HCT116 (cell line): ENCODE data around the gene GGACT. TPM values are rescaled to one million over a fixed set of nuclear protein-coding genes. Genes with fewer than 3 reads are reported as not detected.

Experiments used
- ATAC-seq: fragments of 200-7000 bp; cut with Tn5 transposase; 2 replicates; pipeline ENCODE4 v1.9.1; 2020; ENCODE audit warnings: mild to moderate bottlenecking, moderate library complexity
- BruUV-seq: library from RNA; stranded (reverse); fragments of 400-500 nt; replicated peaks from 2 replicates; lab custom pipeline; 2021; lab: Mats Ljungman, UMichigan
- CTCF ChIA-PET: fragments of 300-600 bp; sonication (Branson Sonifier 250); formaldehyde crosslinking; loops from one replicate; lab custom pipeline; 2021; ENCODE audit warnings: antibody characterized with exemption; lab: Charles Lee
- POLR2A ChIA-PET: fragments of 300-600, 350-600 bp; sonication (Branson Sonifier 250); formaldehyde crosslinking; loops from one replicate; lab custom pipeline; 2021; ENCODE audit warnings: antibody characterized with exemption; lab: Charles Lee
- RAD21 ChIA-PET, 2 experiments: fragments of 300-600 bp; sonication (Branson Sonifier 250); formaldehyde crosslinking; loops; one replicate each; lab custom pipeline; 2023; ENCODE audit warnings: low total read pairs in 2 of 2; ENCODE audit not compliant: uncharacterized antibody in 2 of 2, unreplicated experiment in 2 of 2, low non-redundant PET in 1 of 2; lab: Charles Lee
- DNase-seq: peaks from one replicate; pipeline ENCODE4 v3.0.0-alpha.2; 2010; ENCODE audit warnings: low read depth, low spot score
- H2AFZ ChIP-seq: fragments of 200-600 bp; shearing (Covaris generic), sonication (generic); 2 replicates; pipeline ENCODE4 v1.6.1; 2017; ENCODE audit warnings: low read depth, mixed run types, mixed read lengths, antibody characterized with exemption, low read length; ENCODE audit not compliant: poor library complexity, severe bottlenecking
- H3K27ac ChIP-seq: 2 replicates; pipeline ENCODE4 v1.5.1; 2012; ENCODE audit warnings: low read depth, low read length
- H3K27me3 ChIP-seq: fragments of 200-600 bp; sonication (generic); 2 replicates; pipeline ENCODE4 v1.6.1; 2016; ENCODE audit warnings: mixed run types, low read length, mixed read lengths; ENCODE audit not compliant: insufficient read depth
- H3K36me3 ChIP-seq, 2 experiments: fragments of 200-500 bp in 1 of 2; fragments of 200-600 bp in 1 of 2; sonication (Bioruptor generic) in 1 of 2; sonication (generic) in 1 of 2; 2 replicates each; pipeline versions ENCODE4 v1.5.1 to v1.6.1; 2014 to 2016; ENCODE audit warnings: low read length in 2 of 2, inconsistent platforms in 1 of 2, mixed read lengths in 1 of 2, mixed run types in 1 of 2; ENCODE audit not compliant: insufficient read depth in 2 of 2, control insufficient read depth in 1 of 2
- H3K4me1 ChIP-seq, 2 experiments: fragments of 200-600 bp in 1 of 2; sonication (generic) in 1 of 2; 2 replicates each; pipeline versions ENCODE4 v1.5.1 to v1.6.1; 2012 to 2017; ENCODE audit warnings: low read length in 2 of 2, inconsistent platforms in 1 of 2, mild to moderate bottlenecking in 1 of 2, mixed read lengths in 1 of 2, mixed run types in 1 of 2, moderate library complexity in 1 of 2; ENCODE audit not compliant: insufficient read depth in 2 of 2, control insufficient read depth in 1 of 2
- H3K4me2 ChIP-seq: fragments of 200-600 bp; sonication (generic); 2 replicates; pipeline ENCODE4 v1.6.1; 2017; ENCODE audit warnings: mixed run types, low read length, mixed read lengths
- H3K4me3 ChIP-seq, 2 experiments: fragments of 200-600 bp in 1 of 2; sonication (generic) in 1 of 2; replicated peaks in 1 of 2; 2 replicates each; pipeline ENCODE4 v1.5.1; 2011 to 2016; ENCODE audit warnings: low read length in 2 of 2, control low read depth in 1 of 2, low read depth in 1 of 2, mild to moderate bottlenecking in 1 of 2, mixed read lengths in 1 of 2, mixed run types in 1 of 2
- H3K79me2 ChIP-seq: fragments of 200-600 bp; sonication (generic); 2 replicates; pipeline ENCODE4 v1.6.1; 2017; ENCODE audit warnings: mild to moderate bottlenecking, mixed run types, low read length, moderate library complexity, mixed read lengths; ENCODE audit not compliant: insufficient read depth
- H3K9ac ChIP-seq: fragments of 200-600 bp; sonication (generic); 2 replicates; pipeline ENCODE4 v1.6.1; 2016; ENCODE audit warnings: low read length, mixed read lengths
- H3K9me2 ChIP-seq: fragments of 200-600 bp; sonication (generic), shearing (Covaris generic); 2 replicates; pipeline ENCODE4 v1.6.1; 2017; ENCODE audit warnings: mixed run types, mild to moderate bottlenecking, moderate library complexity; ENCODE audit not compliant: insufficient read depth
- H3K9me3 ChIP-seq, 2 experiments: fragments of 200-500 bp in 1 of 2; fragments of 200-600 bp in 1 of 2; sonication (Bioruptor generic) in 1 of 2; sonication (generic) in 1 of 2; 2 replicates each; pipeline ENCODE4 v1.6.1; 2014 to 2017; ENCODE audit warnings: low read length in 2 of 2, mixed read lengths in 2 of 2, inconsistent platforms in 1 of 2, low read depth in 1 of 2, mild to moderate bottlenecking in 1 of 2, mixed run types in 1 of 2, moderate library complexity in 1 of 2; ENCODE audit not compliant: control insufficient read depth in 1 of 2, insufficient read depth in 1 of 2
- H4K20me1 ChIP-seq: fragments of 200-600 bp; sonication (generic), shearing (Covaris generic); 2 replicates; pipeline ENCODE4 v1.6.1; 2017; ENCODE audit warnings: mixed run types, mild to moderate bottlenecking, moderate library complexity; ENCODE audit not compliant: insufficient read depth
- ELF1 ChIP-seq: IDR thresholded peaks from 2 replicates; pipeline ENCODE4 v1.6.1; 2012; ENCODE audit warnings: low read depth, borderline replicate concordance
- JUND ChIP-seq: IDR thresholded peaks from 2 replicates; pipeline ENCODE4 v1.6.1; 2012
- POLR2AphosphoS5 ChIP-seq: IDR thresholded peaks from 2 replicates; pipeline ENCODE4 v1.6.1; 2011; ENCODE audit warnings: mild to moderate bottlenecking, low read depth, low read length, moderate library complexity
- SP1 ChIP-seq: IDR thresholded peaks from 2 replicates; pipeline ENCODE4 v1.6.1; 2012; ENCODE audit warnings: low read depth
- ZFX ChIP-seq: fragments of 450-650 bp; IDR thresholded peaks from 2 replicates; pipeline ENCODE4 v1.6.1; 2017
- intact Hi-C: fragments of 100-400 bp; cut with micrococcal nuclease; formaldehyde crosslinking; loops from 2 replicates; pipeline ENCODE4 v1.10.0; 2022
- total RNA-seq: library from RNA; stranded (reverse); gene quantifications from one replicate; pipeline ENCODE4 v1.2.1, GENCODE V29; 2021; ENCODE audit not compliant: unreplicated experiment
- TF ChIP-seq, protein P1 (sequence below): IDR thresholded peaks from 2 replicates; pipeline ENCODE4 v1.6.1; 2012
- TF ChIP-seq, protein P2 (sequence below): IDR thresholded peaks from 2 replicates; pipeline ENCODE4 v1.6.1; 2011; ENCODE audit warnings: mild to moderate bottlenecking, low read length, moderate library complexity; ENCODE audit not compliant: insufficient replicate concordance; ENCODE audit errors: extremely low read depth
- TF ChIP-seq, protein P3 (sequence below): IDR thresholded peaks from 2 replicates; pipeline ENCODE4 v1.6.1; 2012

GGACT gene
- total RNA-seq, 1 experiment from 2014 or later, result 5.0 TPM

DNA sequence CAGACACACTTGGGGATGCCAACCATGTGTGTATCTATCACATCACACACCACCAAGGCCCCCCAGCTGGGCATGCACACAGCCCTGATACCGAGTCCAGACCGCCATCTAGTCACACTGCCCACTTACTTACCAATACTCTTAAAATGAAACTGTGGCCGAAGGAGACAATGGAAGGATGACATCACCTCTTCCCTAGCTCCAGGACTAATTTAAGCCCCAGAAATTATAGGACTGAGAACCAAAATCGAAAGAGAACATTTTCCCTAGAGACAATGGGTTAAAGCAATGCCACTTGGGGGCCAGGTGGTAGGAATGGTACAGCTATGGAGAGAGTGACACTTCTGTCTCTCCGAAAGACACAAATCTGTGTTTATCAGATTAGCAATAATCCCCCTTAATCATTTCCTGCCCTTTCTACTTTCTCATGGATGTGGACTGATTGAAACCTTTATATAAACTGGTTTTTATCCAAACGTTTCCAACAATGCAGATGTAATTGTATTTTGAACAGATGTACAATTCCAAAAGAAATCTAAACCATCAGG is 663 bp upstream of the GGACT start:
- no peaks in the 10 kb centered on the region for H3K9me3 ChIP-seq
- DNase-seq (no peak), ATAC-seq (no peak; the same call in 1 of the 2 replicates)
- no peak for TF ChIP-seq JUND
- TF ChIP-seq, protein P1, sequence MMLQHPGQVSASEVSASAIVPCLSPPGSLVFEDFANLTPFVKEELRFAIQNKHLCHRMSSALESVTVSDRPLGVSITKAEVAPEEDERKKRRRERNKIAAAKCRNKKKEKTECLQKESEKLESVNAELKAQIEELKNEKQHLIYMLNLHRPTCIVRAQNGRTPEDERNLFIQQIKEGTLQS, result no peak
- TF ChIP-seq ELF1, result no peak
- TF ChIP-seq POLR2AphosphoS5, result no peak
- TF ChIP-seq SP1, result no peak
- TF ChIP-seq, protein P2, sequence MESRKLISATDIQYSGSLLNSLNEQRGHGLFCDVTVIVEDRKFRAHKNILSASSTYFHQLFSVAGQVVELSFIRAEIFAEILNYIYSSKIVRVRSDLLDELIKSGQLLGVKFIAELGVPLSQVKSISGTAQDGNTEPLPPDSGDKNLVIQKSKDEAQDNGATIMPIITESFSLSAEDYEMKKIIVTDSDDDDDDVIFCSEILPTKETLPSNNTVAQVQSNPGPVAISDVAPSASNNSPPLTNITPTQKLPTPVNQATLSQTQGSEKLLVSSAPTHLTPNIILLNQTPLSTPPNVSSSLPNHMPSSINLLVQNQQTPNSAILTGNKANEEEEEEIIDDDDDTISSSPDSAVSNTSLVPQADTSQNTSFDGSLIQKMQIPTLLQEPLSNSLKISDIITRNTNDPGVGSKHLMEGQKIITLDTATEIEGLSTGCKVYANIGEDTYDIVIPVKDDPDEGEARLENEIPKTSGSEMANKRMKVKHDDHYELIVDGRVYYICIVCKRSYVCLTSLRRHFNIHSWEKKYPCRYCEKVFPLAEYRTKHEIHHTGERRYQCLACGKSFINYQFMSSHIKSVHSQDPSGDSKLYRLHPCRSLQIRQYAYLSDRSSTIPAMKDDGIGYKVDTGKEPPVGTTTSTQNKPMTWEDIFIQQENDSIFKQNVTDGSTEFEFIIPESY, result no peak
- no peak for TF ChIP-seq ZFX
- TF ChIP-seq, protein P3, sequence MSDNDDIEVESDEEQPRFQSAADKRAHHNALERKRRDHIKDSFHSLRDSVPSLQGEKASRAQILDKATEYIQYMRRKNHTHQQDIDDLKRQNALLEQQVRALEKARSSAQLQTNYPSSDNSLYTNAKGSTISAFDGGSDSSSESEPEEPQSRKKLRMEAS, result no peak
- POLR2A ChIA-PET, result interaction anchor here (0.6 kb wide), 2 partner anchors 546 to 608 kb away, joined by 3 to 4 read pairs; partner anchors contain the start of gene ZIC2
- intact Hi-C loops, result no loop called here
- RAD21 ChIA-PET, result no interaction called here
- H3K27me3 ChIP-seq, result no peaks in the 10 kb centered on the region
- H3K27ac ChIP-seq, result no peak overlapping the region
- H3K36me3 ChIP-seq, result no peaks in the 10 kb centered on the region
- H3K4me2 ChIP-seq, result peak overlapping the region; percentile 83
- no TSS peak for BruUV-seq
- no peaks in the 10 kb centered on the region for H4K20me1 ChIP-seq
- H2AFZ ChIP-seq, result peak overlapping the region; percentile 94
- H3K9me2 ChIP-seq, result no peaks in the 10 kb centered on the region
- CTCF ChIA-PET, result no interaction called here
- H3K79me2 ChIP-seq, result no peaks in the 10 kb centered on the region
- H3K9ac ChIP-seq, result 0 out of 2 replicates have a peak overlapping the region, but pooled peaks have one; percentile 80
- H3K4me1 ChIP-seq, result peaks cover 0 to 15% of the 10 kb centered on the region in 2 experiments; a peak in 3 of 4 replicates
- peak overlapping the region in 1 of 2 experiments; percentile 73; a peak in 1 of 4 replicates for H3K4me3 ChIP-seq
